ENCODE data around the gene BCL11B.

DNA sequence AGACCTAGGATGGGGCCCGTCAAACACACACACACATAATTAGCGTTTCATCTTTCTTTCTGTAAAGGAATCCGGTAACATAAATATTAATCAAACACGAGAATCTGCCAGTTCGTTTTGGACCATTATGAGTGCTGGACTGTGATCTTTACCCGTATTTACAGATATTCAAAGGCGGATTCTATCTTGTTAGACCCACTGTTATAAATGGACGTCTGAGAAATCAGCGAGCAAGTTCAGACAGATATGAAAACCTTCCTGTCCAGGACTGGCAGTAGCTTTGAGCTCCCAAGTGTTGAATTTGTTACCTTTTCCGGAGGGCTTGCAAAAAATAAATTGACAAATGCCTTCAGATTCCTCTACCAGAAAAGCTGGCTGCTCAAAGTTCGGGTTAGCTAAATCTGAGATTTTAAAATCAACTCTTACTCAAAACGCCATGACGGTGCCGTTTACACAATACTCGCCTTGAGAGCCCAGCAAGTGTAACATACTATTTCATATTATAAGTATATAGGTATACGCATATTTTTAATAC is 27.6 kb downstream of the BCL11B start:
- TF ChIP-seq, protein P1, sequence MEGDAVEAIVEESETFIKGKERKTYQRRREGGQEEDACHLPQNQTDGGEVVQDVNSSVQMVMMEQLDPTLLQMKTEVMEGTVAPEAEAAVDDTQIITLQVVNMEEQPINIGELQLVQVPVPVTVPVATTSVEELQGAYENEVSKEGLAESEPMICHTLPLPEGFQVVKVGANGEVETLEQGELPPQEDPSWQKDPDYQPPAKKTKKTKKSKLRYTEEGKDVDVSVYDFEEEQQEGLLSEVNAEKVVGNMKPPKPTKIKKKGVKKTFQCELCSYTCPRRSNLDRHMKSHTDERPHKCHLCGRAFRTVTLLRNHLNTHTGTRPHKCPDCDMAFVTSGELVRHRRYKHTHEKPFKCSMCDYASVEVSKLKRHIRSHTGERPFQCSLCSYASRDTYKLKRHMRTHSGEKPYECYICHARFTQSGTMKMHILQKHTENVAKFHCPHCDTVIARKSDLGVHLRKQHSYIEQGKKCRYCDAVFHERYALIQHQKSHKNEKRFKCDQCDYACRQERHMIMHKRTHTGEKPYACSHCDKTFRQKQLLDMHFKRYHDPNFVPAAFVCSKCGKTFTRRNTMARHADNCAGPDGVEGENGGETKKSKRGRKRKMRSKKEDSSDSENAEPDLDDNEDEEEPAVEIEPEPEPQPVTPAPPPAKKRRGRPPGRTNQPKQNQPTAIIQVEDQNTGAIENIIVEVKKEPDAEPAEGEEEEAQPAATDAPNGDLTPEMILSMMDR (IDR thresholded peaks at IDR 0.05), result no peak
- TF ChIP-seq POLR2AphosphoS5 (IDR thresholded peaks at IDR 0.05), result no peak
- no peak for TF ChIP-seq EP300 (IDR thresholded peaks at IDR 0.05)
- no peak for TF ChIP-seq POLR2A (IDR thresholded peaks at IDR 0.05)

All from upper lobe of left lung (tissue), 4 donors.